GM21529 (cell line): ENCODE data around the gene LYSMD1.
A peak's percentile ranks its signal among the peaks of the same experiment; 100 is the strongest.
"Not testable (repeated sequence)": the region's sequence is repeated elsewhere in the genome, so short reads cannot be mapped to it uniquely, and the experiment has no call there.

ENCODE experiments used
- ATAC-seq: cut with Tn5 transposase; IDR thresholded peaks from one replicate; pipeline ENCODE4 v1.9.1; 2021; ENCODE audit not compliant: unreplicated experiment

The LYSMD1 gene, protein sequence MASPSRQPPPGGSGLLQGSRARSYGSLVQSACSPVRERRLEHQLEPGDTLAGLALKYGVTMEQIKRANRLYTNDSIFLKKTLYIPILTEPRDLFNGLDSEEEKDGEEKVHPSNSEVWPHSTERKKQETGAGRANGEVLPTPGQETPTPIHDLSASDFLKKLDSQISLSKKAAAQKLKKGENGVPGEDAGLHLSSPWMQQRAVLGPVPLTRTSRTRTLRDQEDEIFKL

DNA sequence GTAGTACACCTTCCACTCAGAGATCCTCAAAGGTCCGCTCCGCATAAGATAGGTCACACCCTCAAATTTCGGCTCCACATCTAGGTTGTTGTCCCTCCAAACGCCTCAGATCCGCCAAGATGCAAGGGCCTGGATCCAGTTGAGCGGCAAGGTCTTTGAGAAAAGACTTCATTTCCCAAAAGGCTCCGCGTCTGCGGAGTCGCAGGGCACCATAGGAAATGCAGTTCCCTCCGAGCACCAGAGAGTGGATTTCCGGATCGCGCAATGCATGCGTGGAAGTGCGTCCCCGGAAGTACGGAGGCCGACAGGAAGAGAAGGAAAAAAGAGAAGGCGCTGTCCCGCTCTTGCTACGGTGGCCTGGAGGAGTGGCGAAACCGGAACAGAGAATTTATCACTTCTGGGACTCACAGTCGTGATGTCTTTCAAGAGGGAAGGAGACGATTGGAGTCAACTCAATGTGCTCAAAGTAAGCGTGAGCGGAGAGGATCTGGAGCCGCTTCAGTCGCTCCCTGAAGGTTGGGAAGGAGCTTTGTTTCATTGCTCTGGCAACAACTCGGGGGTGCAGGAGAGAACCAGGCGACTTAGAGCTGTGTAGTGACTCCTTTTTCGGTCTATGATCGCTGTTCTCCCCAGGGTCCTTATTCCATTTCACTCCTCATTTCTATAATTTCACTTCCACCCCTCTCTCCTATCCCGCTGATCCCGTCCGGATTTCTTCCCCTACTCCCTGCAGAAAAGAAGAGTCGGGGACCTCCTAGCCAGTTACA, at the start of gene LYSMD1, which contains the start of gene SCNM1:
TSS of gene LYSMD1 (minus strand) at position 165 of the 767 bp plus-strand sequence. CDS start 644 bp downstream, outside the sequence.
TSS of gene SCNM1 (plus strand) at position 407 of the 767 bp plus-strand sequence. CDS start at position 416, 9 bp downstream.
- peak; percentile 85 for ATAC-seq

DNA sequence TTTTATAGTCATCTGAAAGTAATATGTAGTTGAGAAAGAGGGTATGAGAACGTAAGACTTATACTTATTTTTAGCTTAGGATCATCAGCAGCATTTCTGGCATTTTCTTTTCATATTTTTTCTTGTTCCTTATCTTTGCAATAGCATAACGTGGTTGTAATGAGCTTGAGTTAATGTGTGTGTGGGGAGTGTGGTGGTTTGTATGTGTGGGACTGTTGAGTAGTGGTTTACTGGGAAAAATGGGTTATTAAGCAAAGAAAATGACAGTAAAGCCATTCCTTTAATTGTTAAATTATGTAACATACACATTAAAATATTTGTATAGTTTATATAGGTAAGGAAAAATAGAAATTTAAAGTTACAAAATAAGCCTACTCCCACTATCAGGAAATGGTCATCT, 47.9 kb upstream of the LYSMD1 start:
- no peak for ATAC-seq

DNA sequence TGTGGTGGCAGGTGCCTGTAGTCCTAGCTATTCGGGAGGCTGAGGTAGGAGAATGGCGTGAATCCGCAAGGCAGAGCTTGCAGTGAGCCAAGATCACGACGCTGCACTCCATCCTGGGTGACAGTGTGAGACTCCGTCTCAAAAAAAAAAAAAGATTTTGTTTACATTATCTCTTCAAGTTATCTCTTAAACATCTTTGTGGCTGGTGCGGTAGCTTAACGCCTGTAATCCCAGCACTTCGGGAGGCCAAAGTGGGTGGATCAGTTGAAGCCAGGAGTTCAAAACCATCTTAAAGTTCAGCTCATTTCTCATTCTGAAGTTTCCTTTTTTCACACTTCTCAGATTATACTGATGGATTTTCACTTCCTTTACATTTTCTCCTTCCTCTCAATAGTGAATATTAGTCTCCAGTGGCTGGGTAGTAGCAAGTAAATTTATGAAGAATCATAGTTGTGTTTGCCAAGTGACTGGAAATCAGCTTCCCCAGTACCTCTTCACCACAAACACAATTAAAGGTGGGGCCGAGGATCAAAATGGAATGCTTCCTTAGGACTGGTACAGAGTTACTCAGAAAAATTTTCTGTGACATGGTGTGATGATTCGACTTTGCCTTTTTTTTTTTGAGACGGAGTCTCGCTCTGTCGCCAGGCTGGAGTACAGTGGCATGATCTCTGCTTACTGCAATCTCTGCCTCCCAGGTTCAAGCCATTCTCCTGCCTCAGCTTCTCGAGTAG, 46.4 kb upstream of the LYSMD1 start:
- no peak for ATAC-seq

DNA sequence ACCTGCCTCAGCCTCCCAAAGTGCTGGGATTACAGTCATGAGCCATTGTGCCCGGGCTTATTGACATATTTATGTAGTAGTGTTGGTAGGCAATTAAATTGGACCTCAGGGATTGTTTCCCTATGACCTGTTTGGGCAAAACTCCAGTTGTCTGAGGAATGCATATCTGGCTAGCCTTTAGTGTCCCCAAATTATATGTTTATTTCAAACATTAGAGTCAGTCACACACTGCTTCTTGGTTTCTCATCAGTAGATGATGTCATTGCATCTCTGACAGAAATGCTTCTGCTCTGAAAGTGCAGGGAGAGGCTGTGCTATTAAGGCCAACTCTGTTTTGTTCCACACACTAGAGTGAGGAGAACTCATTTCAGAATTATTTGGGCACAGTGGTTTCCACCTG, 45.1 kb upstream of the LYSMD1 start:
- no peak for ATAC-seq

DNA sequence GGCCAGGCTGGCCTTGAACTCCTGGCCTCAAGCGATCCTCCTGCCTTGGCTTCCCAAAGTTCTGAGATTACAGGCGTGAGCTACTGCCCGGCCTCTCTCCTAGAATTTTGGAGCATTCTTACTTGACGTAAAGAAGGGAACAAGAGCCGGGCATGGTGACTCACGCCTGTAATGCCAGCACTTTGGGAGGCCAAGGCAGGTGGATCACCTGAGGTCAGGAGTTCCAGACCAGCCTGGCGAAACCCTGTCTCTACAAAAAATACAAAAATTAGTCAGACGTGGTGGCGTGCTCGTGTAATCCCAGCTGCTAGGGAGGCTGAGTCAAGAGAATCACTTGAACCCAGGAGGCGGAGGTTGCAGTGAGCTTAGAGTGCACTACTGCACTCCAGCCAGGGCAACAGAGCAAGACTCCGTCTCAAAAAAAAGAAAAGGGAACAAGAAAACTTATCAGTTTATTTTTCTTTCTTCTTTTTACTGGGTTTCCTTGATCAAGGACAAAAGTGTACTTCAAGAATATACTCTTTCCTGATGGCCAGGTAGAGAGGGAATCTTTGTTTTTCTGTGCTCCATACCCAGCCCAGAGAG, 39.8 kb upstream of the LYSMD1 start:
- ATAC-seq = not testable (repeated sequence)

DNA sequence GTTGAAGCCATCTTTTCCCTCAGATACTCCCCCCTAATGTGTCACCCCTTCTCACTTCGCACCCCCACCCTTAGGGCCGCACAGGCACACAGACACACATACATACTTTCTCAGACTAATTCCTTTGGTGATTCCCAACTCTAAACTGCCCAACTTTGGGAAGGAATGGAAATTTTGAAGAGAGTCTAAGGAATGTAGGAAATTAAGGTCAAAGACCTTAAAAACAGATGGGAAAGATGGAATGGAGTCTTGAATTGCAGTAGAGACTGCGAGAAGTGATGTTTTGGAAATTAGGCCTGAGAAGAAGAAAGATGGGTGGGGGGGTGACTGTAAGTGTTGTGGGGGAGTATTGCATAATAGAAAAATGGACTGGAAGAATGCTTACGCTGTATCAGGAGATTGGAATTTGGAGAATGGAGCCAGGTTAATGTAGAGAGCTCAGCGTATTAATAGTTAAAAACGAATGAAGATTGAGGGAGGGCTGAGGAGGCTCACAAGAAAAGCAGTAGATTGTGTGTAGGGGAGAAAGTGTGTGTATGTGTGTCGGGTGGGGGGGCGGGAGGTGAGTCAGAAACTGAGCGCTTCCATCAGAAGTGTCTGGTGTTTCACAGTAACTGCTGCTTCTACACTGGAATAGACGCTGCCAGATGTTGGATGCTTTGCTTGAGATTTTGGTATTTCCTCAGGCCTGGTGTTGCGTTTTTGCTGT, 34.3 kb upstream of the LYSMD1 start:
- no peak for ATAC-seq

DNA sequence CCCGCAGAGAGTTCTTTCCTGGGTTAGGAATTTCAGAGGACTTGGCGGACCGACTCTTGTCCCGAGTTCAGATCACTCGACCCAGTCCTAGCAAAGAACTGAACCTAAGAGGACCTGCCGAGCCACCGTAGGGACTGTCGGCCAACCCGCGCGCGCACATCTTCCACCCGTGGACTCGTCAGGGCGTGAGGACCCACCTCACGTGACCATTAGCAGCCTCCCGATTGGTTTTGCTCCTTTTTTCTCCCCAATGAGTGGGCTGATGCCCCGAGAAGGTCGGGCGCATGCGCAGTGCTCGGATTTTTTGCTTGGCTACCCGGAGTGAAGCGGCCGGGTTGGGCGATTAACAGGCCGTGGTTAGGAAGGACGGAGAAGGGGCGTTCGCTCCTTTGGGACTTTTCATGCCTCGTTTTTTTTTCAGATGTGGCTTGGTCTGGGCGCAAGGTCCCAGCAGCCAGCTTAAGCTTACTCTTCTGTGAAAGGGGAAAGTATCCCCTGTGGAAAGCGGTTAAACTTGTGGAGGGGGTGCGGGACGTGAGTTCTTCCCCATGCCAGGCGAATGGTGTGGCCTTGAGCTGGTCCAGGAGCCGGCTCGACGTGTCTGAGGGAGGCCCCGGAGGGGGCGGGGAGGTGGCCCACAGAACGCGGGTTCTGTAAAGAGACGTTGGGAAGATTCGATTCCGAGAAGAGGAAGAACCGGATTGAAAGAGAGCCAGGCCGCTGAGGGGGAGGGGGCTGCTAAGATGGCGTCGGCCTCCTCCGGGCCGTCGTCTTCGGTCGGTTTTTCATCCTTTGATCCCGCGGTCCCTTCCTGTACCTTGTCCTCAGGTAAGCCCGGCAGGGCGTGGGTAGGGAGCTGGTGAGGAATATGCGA, 32.8 kb upstream of the LYSMD1 start, which contains the start of gene PIP5K1A:
TSS of gene PIP5K1A (plus strand) at position 299 of the 874 bp plus-strand sequence. CDS start at position 744, 445 bp downstream.
- peak; percentile 79 for ATAC-seq

DNA sequence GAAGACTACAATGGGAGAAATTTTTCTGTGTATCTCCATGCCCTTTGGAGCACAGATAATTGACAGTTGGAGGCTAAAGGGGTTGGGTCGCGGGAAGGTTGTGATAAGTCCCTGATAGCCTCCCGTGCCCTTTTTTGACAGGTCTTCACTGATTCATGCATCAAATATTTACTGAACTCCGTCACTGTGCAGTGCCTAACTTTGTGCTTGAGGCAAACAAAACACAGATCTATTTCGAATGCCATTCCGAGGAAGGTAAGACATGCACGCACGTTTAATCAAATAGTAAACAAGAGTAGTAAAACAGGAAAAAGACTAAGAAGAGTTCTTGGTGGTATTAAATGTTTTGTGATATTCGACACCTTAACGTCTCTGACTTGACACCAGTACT, 32.2 kb upstream of the LYSMD1 start:
- no peak for ATAC-seq

DNA sequence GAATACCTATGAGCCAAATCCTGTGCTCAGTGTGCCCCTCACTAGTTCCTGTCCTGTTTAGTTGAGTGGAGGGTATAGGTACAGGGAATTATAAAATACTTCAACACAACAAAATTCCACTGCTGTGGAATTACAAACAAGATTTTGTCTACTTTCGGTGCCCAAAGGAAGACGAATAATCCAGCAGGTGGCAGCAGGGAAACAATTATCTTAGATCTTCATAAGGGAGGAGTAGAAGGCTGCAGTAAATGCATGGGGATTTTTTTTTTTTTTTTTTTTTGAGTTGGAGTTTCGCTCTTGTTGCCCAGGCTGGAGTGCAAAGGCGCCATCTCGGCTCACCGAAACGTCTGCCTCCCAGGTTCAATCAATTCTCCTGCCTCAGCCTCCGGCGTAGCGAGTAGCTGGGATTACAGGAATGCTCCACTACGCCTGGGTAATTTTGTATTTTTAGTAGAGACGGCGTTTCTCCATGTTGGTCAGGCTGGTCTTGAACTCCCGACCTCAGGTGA, 30.6 kb upstream of the LYSMD1 start:
- ATAC-seq = no peak

DNA sequence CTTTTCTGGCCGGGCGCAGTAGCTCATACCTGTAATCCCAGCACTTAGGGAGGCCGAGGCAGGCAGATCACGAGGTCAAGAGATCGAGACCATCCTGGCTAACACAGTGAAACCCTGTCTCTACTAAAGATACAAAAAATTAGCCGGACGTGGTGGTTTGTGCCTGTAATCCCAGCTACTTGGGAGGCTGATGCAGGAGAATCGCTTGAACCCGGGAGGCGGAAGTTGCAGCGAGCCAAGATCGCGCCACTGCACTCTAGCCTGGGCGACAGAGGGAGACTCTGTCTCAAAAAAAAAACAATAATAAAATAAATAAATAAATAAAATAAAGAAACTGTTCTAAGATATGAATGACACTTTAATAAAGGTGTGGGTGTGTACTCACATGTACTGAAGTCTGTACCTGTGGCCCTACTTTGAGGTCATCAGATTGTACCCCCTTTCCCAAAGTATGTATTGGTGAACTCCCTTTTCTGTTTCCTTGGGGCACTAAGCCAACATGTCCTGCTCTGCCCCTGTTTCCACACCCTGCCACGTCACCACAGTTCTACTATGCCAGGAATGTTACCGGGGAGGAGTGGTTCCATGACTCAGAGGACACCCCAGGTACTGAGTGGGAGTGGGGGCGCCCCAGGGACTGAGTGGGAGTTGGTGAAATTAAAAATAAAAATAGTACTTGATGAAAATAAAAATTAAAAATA, 29.3 kb upstream of the LYSMD1 start:
- ATAC-seq = not testable (repeated sequence)

DNA sequence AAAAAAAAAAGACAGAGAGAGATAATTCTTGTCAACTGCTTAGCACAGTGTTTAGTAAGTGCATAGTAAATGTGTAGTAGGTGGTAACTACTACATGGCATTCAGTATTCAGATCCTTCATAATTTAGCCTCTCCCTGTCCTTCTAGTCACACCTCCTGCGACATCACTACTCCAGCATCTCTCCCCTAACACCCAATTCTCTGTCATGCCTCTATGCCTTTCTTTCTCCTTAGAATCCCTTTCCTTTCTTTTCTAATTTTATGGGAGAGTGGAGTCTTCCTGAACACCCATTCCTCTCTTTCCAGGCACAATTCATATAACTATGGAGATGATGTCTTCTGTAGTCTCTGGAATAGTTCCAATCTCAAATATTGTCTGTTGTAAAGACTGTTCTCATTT, 28.2 kb upstream of the LYSMD1 start:
- ATAC-seq = no peak

DNA sequence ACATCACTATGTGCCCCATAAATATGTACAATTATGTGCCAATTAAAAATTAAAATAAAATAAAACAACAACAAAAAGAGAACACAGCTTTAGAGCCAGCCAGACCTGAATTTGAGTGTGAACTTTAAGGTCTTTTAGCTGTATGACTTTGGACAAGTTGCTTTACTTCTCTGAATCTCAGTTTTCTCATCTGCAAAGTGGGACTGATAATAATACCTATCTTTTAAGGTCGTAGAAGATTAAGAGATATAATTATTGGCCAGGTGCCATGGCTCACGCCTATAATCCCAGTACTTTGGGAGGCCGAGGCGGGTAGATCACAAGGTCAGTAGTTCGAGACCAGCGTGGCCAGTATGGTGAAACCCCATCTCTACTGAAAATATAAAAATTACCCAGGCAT, 27.6 kb upstream of the LYSMD1 start:
- no peak for ATAC-seq

DNA sequence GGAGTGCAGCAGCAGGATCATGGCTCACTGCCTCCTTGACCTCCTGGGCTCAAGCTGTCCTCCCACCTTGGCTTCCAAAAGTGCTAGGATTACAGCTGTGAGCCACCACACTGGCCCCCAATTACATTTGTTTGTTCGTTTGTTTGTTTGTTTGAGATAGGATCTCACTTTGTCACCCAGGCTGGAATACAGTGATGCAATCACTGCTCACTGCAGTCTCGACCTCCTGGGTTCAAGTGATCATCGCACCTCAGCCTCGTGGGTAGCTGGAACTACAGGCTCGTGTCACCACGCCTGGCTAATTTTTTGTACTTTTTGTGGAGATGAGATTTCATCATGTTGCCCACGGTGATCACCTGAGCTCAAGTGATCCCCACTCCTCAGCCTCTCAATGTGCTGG, 26.3 kb upstream of the LYSMD1 start:
- no peak for ATAC-seq

DNA sequence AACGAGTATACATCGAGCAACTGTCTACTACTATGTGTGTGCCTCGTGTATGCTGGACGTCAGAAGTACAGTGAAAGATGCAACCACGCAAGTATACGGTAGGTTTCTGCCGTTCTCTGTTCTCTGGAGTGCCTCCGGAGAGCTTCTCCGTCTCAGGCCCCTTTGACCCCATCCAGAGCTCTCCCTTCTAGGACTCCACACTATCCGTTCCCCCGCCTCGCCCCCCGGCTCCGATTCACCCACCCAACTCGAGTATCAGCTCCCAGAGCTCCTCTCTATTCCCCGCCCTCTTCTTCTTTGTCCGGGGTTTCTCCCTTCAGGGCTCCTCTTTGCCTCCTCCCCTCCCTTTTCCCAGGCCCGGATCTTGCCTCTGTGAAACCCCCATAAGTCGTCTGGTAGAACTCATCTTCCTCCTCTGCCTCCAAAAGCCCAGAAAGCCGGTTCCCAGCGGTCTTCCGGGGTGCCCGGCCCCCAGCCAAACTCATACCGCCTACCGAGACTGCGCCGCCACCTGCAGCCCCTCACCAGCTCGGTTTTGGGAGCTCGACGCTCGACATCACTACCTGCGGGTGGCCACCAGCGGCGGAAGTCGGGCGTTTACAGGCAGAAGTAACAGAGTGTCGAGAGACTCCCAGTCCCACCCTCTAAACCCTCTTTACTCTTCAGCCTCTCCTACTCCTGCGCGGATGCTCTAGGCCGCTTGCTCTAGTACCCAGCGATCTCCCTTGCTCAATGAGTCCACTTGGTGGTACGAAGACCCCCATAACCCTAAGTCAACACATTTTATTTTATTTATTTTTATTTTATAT, 24.1 kb upstream of the LYSMD1 start, which contains the start of gene VPS72:
TSS of gene VPS72 (minus strand) at position 561 of the 809 bp plus-strand sequence. CDS start at position 485, 76 bp downstream.
- peak; percentile 84 for ATAC-seq

DNA sequence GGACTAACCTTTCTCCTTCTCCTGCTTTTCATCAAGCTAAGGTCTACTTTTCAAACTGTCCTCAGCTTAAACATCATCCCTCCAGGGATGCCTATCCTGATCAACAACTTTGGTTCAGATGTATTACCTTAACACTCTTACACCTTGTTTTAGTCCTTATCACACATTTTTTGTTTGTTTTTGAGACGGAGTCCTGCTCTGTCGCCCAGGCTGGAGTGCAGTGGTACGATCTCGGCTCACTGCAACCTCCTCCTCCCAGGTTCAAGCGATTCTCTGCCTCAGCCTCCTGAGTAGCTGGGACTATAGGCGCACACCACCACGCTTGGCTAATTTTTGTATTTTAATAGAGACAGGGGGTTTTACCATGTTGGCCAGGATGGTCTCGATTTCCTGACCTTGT, 23.0 kb upstream of the LYSMD1 start:
- ATAC-seq = not testable (repeated sequence)

DNA sequence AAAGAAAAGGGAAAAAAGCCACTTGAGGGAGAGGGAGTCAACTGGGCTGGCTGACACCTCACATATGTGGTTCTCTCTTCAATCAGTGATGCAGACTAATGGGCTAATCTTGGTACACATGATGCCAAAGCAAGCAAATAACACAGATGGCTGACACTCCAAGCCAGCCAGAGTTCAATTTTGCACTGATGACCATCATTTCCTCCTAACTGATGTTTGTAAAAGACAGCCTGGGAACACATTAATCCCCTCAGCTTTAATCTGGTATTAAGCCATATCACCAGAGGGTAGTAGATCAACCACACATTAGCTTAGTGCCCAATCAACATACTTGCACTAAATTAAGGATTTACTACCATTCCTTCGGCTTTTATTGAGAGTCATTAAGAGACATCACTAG, 21.5 kb upstream of the LYSMD1 start:
- no peak for ATAC-seq

DNA sequence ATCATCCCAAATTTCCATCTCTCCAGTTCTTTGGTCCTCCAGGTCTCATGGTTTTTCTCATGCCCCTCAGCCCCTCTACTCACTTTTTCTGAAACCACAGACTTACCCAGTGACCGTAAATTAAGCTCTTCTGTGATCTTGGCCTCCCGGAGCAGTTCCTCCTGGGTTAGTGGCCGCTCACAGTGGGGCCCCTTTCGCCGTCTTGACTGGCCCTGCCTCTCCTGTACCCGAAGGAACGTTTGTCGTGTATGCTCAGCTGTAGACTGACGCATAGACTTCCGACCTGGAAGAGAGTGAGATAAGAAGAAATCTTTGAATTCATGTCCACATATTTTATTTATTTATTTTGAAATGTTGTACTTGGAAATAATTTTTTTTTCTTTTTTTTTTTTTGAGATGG, 18.5 kb upstream of the LYSMD1 start:
- no peak for ATAC-seq

DNA sequence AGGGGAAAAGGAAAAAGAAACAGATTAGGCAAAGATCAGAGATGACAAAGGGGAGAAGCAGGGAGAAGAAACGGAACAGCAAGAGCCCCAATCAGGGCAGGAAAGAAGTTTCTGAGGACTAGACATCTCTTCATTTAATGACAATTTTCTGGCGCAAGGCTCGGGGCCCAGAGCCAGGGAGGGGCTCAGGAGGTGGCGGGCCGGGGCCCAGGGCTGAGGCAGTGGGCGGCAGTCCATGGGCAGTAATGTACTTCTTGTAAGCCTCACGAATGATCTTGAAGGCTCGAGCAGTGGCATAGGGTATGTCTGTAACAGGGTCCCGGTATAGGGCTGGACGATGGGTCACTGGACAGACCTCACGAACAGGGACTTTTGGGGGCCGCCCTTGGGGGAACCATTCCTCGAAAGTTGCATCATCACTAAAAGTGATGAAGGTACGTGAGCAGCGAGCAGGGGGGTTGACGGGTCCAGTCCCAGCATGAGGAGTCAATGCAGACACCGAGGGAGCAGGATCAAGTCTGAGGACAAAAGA, 10.9 kb upstream of the LYSMD1 start:
- ATAC-seq = no peak
